ENCODE data around the gene ITPKC.

- no peak for TF ChIP-seq CTCF (IDR thresholded peaks at IDR 0.05)
- TF ChIP-seq POLR2A (IDR thresholded peaks at IDR 0.05), result no peak
- no peak for TF ChIP-seq EP300 (IDR thresholded peaks at IDR 0.05)
- no peak for TF ChIP-seq POLR2AphosphoS5 (IDR thresholded peaks at IDR 0.05)
These were observed 4.2 kb downstream of the ITPKC start for GRCh38 chr19:40721140-40721486.
